SU-DHL-6 (cell line): ENCODE results near the gene MCAT.

Experiments
- H2AFZ ChIP-seq: fragments of 200-600 bp; sonication (generic); 2 replicates; pipeline ENCODE4 v1.6.1; 2014; ENCODE audit warnings: low read depth, mild to moderate bottlenecking, moderate library complexity, mixed read lengths, antibody characterized with exemption, low read length; ENCODE audit not compliant: severe bottlenecking
- H3F3A ChIP-seq: fragments of 200-600 bp; shearing (Covaris generic); 2 replicates; pipeline ENCODE4 v1.6.0; 2016; ENCODE audit warnings: antibody characterized with exemption, mild to moderate bottlenecking; ENCODE audit not compliant: insufficient read depth
- H3K27ac ChIP-seq: fragments of 200-600 bp; sonication (generic); 2 replicates; pipeline ENCODE4 v1.5.1; 2016; ENCODE audit warnings: low read depth, mild to moderate bottlenecking, low read length, moderate library complexity, mixed read lengths
- H3K27me3 ChIP-seq: fragments of 200-600 bp; sonication (generic), shearing (Covaris generic); 2 replicates; pipeline ENCODE4 v1.6.0; 2014; ENCODE audit warnings: mild to moderate bottlenecking, low read length
- H3K36me3 ChIP-seq: fragments of 200-600 bp; sonication (generic); 2 replicates; pipeline ENCODE4 v1.6.1; 2014; ENCODE audit warnings: mild to moderate bottlenecking, low read length, mixed read lengths
- H3K4me2 ChIP-seq: fragments of 300-600, 200-600 bp; shearing (Covaris generic), sonication (generic); 2 replicates; pipeline ENCODE4 v1.6.0; 2014; ENCODE audit warnings: low read length, low read depth, mild to moderate bottlenecking; ENCODE audit not compliant: poor library complexity, severe bottlenecking
- H3K4me3 ChIP-seq: fragments of 200-600 bp; sonication (generic); 2 replicates; pipeline ENCODE4 v1.5.1; 2014; ENCODE audit warnings: antibody characterized with exemption, low read length, mild to moderate bottlenecking, mixed read lengths; ENCODE audit not compliant: insufficient read depth, poor library complexity, severe bottlenecking
- H3K79me2 ChIP-seq: fragments of 200-600 bp; sonication (generic); 2 replicates; pipeline ENCODE4 v1.6.1; 2014; ENCODE audit warnings: mild to moderate bottlenecking, low read length, moderate library complexity; ENCODE audit not compliant: insufficient read depth
- H3K9ac ChIP-seq: fragments of 200-600 bp; sonication (generic); 2 replicates; pipeline ENCODE4 v1.7.0; 2014; ENCODE audit warnings: mild to moderate bottlenecking, low read length
- H3K9me2 ChIP-seq: fragments of 200-600 bp; sonication (generic); replicated peaks from 2 replicates; pipeline ENCODE4 v1.6.1; 2014; ENCODE audit warnings: low read length; ENCODE audit not compliant: insufficient read depth
- H3K9me3 ChIP-seq: fragments of 200-600 bp; sonication (generic); 2 replicates; pipeline ENCODE4 v1.6.1; 2014; ENCODE audit warnings: low read length, mixed read lengths; ENCODE audit not compliant: insufficient read depth
- H4K20me1 ChIP-seq: fragments of 200-600 bp; sonication (generic); 2 replicates; pipeline ENCODE4 v1.6.1; 2014; ENCODE audit warnings: low read depth, mild to moderate bottlenecking, antibody characterized with exemption, low read length, moderate library complexity, mixed read lengths
- CTCF ChIP-seq: fragments of 200-600 bp; sonication (generic); IDR thresholded peaks from one replicate; pipeline ENCODE4 v1.5.1; 2017; ENCODE audit warnings: antibody characterized with exemption, mild to moderate bottlenecking, low read length, moderate library complexity; ENCODE audit not compliant: insufficient read depth, poor library complexity, severe bottlenecking
- EZH2phosphoT487 ChIP-seq: fragments of 200-600 bp; sonication (generic), shearing (Covaris generic); conservative IDR thresholded peaks from 2 replicates; pipeline ENCODE4 v1.6.1; 2018; ENCODE audit warnings: mild to moderate bottlenecking, antibody characterized with exemption, low read length, moderate library complexity, mixed read lengths

The MCAT gene

GRCh38 chr22:43129426-43130425 is 13.5 kb downstream of the MCAT start:
- Histone ChIP-seq H4K20me1 (no peaks in the 10 kb centered on the region), H3K4me2 (no peak overlapping the region), H3F3A (no peaks in the 10 kb centered on the region), H3K9me2 (no peaks in the 10 kb centered on the region), H3K9ac (no peak overlapping the region), H3K9me3 (no peaks in the 10 kb centered on the region), H3K27ac (no peak overlapping the region), H3K79me2 (no peaks in the 10 kb centered on the region), H2AFZ (no peak overlapping the region), H3K4me3 (no peak overlapping the region), H3K27me3 (no peaks in the 10 kb centered on the region), H3K36me3 (no peaks in the 10 kb centered on the region)
- no peak for TF ChIP-seq CTCF
- no peak for TF ChIP-seq EZH2phosphoT487

- Histone ChIP-seq H3K9me2 (no peaks in the 10 kb centered on the region), H3K9me3 (no peaks in the 10 kb centered on the region), H3K79me2 (no peaks in the 10 kb centered on the region), H3K4me2 (no peak overlapping the region), H3F3A (no peaks in the 10 kb centered on the region), H2AFZ (no peak overlapping the region), H3K27ac (no peak overlapping the region), H3K4me3 (no peak overlapping the region), H4K20me1 (no peaks in the 10 kb centered on the region), H3K36me3 (no peaks in the 10 kb centered on the region), H3K27me3 (no peaks in the 10 kb centered on the region), H3K9ac (no peak overlapping the region)
- TF ChIP-seq CTCF (no peak), EZH2phosphoT487 (no peak)
Measured at GRCh38 chr22:43128928-43129424, 14.2 kb downstream of the MCAT start.

- Histone ChIP-seq H4K20me1 (no peaks in the 10 kb centered on the region), H3F3A (no peaks in the 10 kb centered on the region), H3K9ac (no peak overlapping the region), H3K27me3 (no peaks in the 10 kb centered on the region), H3K79me2 (no peaks in the 10 kb centered on the region), H2AFZ (no peak overlapping the region), H3K27ac (no peak overlapping the region), H3K36me3 (no peaks in the 10 kb centered on the region), H3K4me3 (no peak overlapping the region), H3K9me3 (no peaks in the 10 kb centered on the region), H3K9me2 (no peaks in the 10 kb centered on the region), H3K4me2 (no peak overlapping the region)
- no peak for TF ChIP-seq CTCF
- no peak for TF ChIP-seq EZH2phosphoT487
Measured at GRCh38 chr22:43128116-43128515, 15.1 kb downstream of the MCAT start.
